Gastroesophageal sphincter (tissue), 3 donors: Measurements from ENCODE around the gene GRIFIN.

Experiments
- CTCF ChIP-seq, 4 experiments: fragments of 200-600 bp in 2 of 4; fragments of 450-650 bp in 2 of 4; sonication (generic) in 1 of 4; IDR thresholded peaks; one replicate each; pipeline ENCODE4 v1.5.1; 2017 to 2019; ENCODE audit warnings: antibody characterized with exemption in 4 of 4, mild to moderate bottlenecking in 2 of 4, moderate library complexity in 2 of 4
- POLR2A ChIP-seq, 2 donors: fragments of 450-650 bp; IDR thresholded peaks; one replicate each; pipeline ENCODE4 v1.6.1; 2017; ENCODE audit warnings: antibody characterized with exemption in 2 of 2, mild to moderate bottlenecking in 2 of 2, moderate library complexity in 1 of 2
- POLR2AphosphoS5 ChIP-seq: sonication (generic); formaldehyde crosslinking; IDR thresholded peaks from one replicate; pipeline ENCODE4 v1.6.1; 2017; ENCODE audit warnings: antibody characterized with exemption

GRCh38 chr7:2466675-2467074 lies 9.5 kb downstream of the GRIFIN start:
- TF ChIP-seq CTCF (IDR thresholded peaks at IDR 0.05) (no peak), POLR2A (IDR thresholded peaks at IDR 0.05) (no peak), POLR2AphosphoS5 (no peak)
